ENCODE data around the gene SRGAP3. TPM values are rescaled to one million over a fixed set of nuclear protein-coding genes. Genes with fewer than 3 reads are reported as not detected.
A peak's percentile ranks its signal among the peaks of the same experiment; 100 is the strongest.

SRGAP3 gene
- total RNA-seq, 2 donors from 2014 or later: 10.9 to 11.4 TPM

DNA sequence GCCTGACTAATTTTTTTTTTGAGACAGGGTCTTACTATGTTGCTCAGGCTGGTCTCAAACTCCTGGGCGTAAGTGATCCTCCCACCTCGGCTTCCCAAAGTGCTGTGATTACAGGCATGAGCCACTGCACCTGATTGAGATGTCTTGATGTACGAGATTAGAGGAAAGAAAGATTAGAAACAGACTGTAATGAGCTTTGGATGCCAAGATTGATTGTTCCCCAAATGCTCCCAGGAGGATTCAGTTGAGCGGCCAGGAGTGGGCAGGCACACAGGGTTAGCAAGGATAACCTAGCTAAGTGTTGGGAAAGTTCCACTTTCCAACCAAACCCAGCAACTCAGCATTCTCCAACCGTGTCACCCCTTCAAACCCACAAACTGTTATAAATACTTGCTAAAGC, 63.7 kb downstream of the SRGAP3 start:
- no peaks in the 10 kb centered on the region for H3K27me3 ChIP-seq
- intact Hi-C loops (cut with DNase I): no loop called here
- no peak for ATAC-seq
- H3K27ac ChIP-seq: no peak overlapping the region
- H3K4me3 ChIP-seq: no peak overlapping the region
- H3K4me1 ChIP-seq: no peaks in the 10 kb centered on the region
- TF ChIP-seq, protein P1, sequence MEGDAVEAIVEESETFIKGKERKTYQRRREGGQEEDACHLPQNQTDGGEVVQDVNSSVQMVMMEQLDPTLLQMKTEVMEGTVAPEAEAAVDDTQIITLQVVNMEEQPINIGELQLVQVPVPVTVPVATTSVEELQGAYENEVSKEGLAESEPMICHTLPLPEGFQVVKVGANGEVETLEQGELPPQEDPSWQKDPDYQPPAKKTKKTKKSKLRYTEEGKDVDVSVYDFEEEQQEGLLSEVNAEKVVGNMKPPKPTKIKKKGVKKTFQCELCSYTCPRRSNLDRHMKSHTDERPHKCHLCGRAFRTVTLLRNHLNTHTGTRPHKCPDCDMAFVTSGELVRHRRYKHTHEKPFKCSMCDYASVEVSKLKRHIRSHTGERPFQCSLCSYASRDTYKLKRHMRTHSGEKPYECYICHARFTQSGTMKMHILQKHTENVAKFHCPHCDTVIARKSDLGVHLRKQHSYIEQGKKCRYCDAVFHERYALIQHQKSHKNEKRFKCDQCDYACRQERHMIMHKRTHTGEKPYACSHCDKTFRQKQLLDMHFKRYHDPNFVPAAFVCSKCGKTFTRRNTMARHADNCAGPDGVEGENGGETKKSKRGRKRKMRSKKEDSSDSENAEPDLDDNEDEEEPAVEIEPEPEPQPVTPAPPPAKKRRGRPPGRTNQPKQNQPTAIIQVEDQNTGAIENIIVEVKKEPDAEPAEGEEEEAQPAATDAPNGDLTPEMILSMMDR (IDR thresholded peaks at IDR 0.05): no peak
- no peak for TF ChIP-seq POLR2A (IDR thresholded peaks at IDR 0.05)
- H3K36me3 ChIP-seq (replicated peaks in 1 of 2; ENCODE audit: insufficient read depth in 1 of 2, low read depth in 2 of 2): no peaks in the 10 kb centered on the region
- WGBS, 2 donors: 85% methylated on average over 5 of the region's 5 CpGs
- DNase-seq: no peak
- no peaks in the 10 kb centered on the region for H3K9me3 ChIP-seq

DNA sequence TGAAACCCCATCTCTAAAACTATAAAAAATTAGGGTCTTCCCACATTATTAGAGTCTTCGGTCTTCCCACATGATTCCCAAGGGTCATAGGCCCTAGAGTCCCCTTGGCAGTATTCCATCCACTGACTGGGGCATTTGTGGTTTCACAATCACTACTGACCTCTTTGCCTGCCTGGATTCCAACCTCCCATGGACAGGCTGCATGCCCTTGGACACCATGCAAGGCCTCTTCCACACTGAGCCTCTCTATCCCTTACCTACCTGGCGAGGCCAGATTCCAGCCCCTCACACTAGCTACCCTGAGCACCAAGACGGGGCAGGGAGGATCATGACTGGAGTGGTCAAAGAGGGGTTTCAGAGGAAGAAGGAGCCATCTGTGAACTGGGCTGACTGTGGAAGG, 64.4 kb downstream of the SRGAP3 start:
- no peak for ATAC-seq
- Histone ChIP-seq H3K36me3 (replicated peaks in 1 of 2; ENCODE audit: insufficient read depth in 1 of 2, low read depth in 2 of 2) (no peaks in the 10 kb centered on the region), H3K27ac (no peak overlapping the region), H3K27me3 (no peaks in the 10 kb centered on the region), H3K4me1 (no peaks in the 10 kb centered on the region), H3K4me3 (no peak overlapping the region), H3K9me3 (no peaks in the 10 kb centered on the region)
- intact Hi-C loops (cut with DNase I): no loop called here
- WGBS, 2 donors: 97% methylated on average over 3 of the region's 3 CpGs
- TF ChIP-seq, protein P1 (IDR thresholded peaks at IDR 0.05): no peak
- DNase-seq: no peak

DNA sequence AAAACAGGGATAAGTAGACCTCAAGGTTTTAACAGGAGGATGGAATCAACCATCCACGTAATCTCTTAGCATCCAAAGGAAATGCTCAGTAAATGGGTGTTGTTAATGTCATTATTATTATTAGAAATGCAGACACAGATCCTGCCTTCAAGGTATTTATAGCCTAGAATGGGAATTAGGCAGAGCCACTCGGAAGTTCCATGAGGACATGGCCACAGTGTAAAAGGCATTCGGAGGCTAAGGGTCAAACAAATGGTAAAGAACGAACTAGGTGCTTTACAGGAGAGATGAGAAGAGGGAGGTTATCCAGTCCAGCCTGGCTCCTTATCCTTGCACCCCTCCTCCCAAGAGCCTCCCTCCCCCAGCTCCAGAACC, 65.0 kb downstream of the SRGAP3 start:
- intact Hi-C loops (cut with DNase I): no loop called here
- Histone ChIP-seq H3K4me1 (no peaks in the 10 kb centered on the region), H3K4me3 (no peak overlapping the region), H3K27me3 (no peaks in the 10 kb centered on the region), H3K27ac (no peak overlapping the region), H3K9me3 (no peaks in the 10 kb centered on the region), H3K36me3 (replicated peaks in 1 of 2; ENCODE audit: insufficient read depth in 1 of 2, low read depth in 2 of 2) (no peaks in the 10 kb centered on the region)
- DNase-seq (no peak), ATAC-seq (no peak)
- no peak for TF ChIP-seq POLR2A (IDR thresholded peaks at IDR 0.05)
- TF ChIP-seq, protein P1 (IDR thresholded peaks at IDR 0.05): no peak
- 85 to 92% methylated on average over 4 of the region's 4 CpGs for WGBS, 2 donors

GRCh38 chr3:9183811-9184460, 65.5 kb downstream of the SRGAP3 start:
- ATAC-seq: peak; percentile 50
- Histone ChIP-seq H3K4me1 (no peaks in the 10 kb centered on the region), H3K9me3 (no peaks in the 10 kb centered on the region), H3K4me3 (no peak overlapping the region), H3K27me3 (no peaks in the 10 kb centered on the region), H3K27ac (no peak overlapping the region), H3K36me3 (replicated peaks in 1 of 2; ENCODE audit: insufficient read depth in 1 of 2, low read depth in 2 of 2) (no peaks in the 10 kb centered on the region)
- TF ChIP-seq POLR2A (IDR thresholded peaks at IDR 0.05): no peak
- TF ChIP-seq, protein P1 (IDR thresholded peaks at IDR 0.05): no peak
- 44% methylated on average over 9 to 10 of the region's 10 CpGs for WGBS, 2 donors
- intact Hi-C loops (cut with DNase I): no loop called here
- no peak for DNase-seq

- intact Hi-C loops (cut with DNase I): no loop called here
- H3K4me3 ChIP-seq: no peak overlapping the region
Observed at GRCh38 chr3:9183011-9183410, 66.4 kb downstream of the SRGAP3 start.

More at GRCh38 chr3:9183011-9183410, 66.4 kb downstream of the SRGAP3 start:
- Histone ChIP-seq H3K27ac (no peak overlapping the region), H3K9me3 (no peaks in the 10 kb centered on the region), H3K4me1 (no peaks in the 10 kb centered on the region), H3K36me3 (replicated peaks in 1 of 2; ENCODE audit: insufficient read depth in 1 of 2, low read depth in 2 of 2) (no peaks in the 10 kb centered on the region), H3K27me3 (no peaks in the 10 kb centered on the region)
- ATAC-seq (no peak), DNase-seq (no peak)
- TF ChIP-seq, protein P1 (IDR thresholded peaks at IDR 0.05): no peak
- TF ChIP-seq POLR2A (IDR thresholded peaks at IDR 0.05): no peak
- 58 to 70% methylated on average over 3 of the region's 3 CpGs for WGBS, 2 donors

Measured in body of pancreas (tissue), 4 donors.